T-helper 9 cell (primary cell): ENCODE results near the gene SCN4B.
"Not testable (repeated sequence)": the region's sequence is repeated elsewhere in the genome, so short reads cannot be mapped to it uniquely, and the experiment has no call there.

ENCODE experiments used
- DNase-seq: peaks from one replicate; pipeline ENCODE4 v3.0.0-alpha.2; 2020
- total RNA-seq, 2 donors: gene quantifications; one replicate each; lab custom pipeline; 2026; lab: John Stamatoyannopoulos, UW

Gene SCN4B, protein sequence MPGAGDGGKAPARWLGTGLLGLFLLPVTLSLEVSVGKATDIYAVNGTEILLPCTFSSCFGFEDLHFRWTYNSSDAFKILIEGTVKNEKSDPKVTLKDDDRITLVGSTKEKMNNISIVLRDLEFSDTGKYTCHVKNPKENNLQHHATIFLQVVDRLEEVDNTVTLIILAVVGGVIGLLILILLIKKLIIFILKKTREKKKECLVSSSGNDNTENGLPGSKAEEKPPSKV
- total RNA-seq = 0 to 0.07 reads per million in 2 donors

DNA sequence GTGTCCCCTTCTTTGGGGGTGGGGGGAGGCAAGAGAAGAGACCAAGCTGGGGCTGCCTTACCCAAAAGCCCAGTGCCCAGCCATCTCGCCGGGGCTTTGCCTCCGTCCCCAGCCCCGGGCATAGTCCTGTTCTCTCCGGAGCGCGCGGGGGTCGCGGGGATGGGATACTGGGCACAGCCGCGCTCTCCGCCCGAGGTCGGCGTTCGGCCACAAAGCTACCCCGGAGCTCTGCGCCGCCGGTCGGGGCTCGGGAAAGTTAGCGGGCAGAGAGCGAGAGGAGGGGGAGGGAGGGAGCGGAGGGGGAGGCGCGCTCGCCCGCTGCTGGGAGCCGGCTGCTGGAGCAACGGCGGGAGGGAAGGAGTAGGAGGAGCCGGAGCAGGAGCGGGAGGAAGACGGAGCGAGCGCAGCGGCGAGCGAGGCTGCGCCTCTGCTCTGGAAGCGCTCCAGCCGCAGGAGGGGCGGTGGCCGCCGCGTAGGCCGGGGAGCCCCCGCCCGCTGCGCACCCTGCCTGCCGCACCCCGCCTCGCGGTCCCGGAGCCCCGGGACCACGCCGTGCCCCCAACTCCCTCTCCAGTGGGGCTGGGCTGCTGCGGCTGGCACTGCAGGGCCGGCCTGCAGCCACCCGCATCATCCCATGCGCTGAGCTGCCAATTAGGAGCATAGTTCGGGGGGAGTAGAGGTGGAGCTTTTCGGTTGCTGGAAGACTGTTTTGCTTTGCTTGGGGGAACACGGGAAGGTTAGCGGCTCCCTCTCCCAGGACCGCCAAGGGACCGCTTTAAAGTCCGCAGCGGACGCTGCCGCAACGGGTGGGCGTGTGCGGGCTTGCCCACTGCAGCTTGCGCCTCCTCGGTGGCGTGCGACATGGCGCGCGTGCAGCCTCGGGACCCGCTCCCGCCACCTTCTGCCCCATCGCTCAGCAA, at the start of gene SCN4B:
SCN4B (minus strand) TSS at position 272 of the 920 bp plus-strand sequence; CDS start at position 122, 150 bp downstream.
- DNase-seq = no peak

DNA sequence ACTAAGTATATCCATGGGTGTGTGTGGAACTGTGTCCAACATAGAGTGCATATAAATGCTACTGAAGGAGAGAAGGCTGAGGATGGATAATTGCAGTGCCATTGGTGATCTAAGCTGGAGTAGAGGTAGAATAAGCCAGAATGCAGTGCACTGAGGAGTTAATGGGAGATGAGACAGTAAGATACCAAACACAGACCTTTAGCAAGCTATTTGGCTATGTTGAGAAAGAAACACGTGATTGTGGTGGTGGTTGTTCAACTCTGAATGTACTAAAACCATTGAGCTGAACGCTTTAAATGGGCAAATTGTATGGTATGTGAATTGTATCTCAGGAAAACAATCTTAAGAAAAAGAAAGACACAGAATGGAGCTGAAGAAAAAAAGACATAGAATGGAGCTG, 49.3 kb upstream of the SCN4B start:
- DNase-seq = no peak

DNA sequence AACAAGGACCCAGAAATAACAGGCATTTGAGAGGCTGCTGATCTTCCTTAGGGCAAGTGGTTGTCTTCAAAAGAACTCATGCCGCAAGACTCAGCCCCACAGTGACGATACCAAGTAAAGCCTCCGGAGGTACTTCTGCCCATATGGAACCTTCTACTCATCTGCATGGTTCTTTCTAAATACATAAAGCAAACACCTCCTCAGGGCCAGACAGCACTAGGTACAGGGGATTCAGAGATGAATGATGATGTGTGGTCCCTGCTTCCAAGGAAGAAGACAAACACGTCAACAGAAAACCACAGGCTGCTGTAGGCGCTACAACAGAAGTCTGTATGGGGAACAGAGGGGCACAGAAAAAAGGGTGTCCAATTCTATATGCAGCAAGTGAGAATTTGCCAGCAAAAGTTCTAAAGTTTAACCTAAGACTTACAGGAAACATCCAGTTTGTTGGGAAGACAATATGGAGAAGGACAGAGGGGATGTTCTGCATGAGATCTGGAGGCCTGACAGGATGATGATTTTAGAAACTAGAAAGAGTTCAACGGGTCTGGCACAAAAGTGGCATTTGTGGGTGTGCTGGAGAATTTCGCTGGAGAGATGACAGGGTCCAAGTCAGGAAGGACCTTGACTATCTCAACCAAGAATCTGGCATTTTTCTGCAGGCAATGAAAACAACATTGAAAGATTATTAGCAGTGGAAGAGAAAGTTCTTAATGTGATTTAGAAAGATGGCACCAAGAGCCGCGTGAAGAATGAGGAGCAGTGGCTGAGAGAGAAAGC, 48.5 kb upstream of the SCN4B start:
- DNase-seq = no peak

DNA sequence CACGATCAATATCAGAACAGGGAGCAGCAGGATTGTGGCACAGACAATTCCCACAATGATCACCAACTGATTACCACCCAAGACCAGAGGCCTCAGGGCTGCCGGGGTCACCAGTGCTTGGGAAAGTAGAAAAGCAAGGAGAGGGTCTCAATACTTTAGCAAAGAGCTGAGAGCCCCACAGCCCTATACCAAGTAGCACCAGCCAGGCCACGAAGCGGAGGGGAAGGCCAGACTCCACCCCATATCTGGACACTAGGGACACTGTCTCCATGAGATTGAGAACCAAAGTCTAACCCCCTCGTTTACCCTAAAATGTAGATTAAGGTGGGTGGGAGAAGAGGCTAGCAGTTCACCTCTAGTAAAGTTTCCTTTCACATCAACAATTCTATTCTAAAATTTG, 47.9 kb upstream of the SCN4B start:
- no peak for DNase-seq

DNA sequence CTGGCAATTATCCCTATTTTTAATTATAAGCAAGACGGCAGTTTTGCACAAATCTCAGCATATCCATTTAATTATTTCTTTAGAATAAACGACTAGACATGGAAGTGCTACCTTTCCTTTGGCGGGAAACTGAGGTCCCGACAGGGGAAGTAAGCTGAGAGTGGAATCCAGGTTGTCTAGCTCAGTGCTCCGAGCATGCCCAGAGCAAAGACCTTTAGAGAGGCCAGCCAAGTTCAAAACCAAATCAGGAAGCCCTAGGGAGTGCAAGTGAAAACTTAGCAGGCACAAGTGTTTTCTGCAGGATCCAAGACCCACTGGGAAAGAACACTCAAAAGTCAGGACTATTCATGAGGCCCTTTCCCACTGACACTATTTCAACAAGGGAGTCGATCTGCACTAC, 46.5 kb upstream of the SCN4B start:
- DNase-seq = no peak

DNA sequence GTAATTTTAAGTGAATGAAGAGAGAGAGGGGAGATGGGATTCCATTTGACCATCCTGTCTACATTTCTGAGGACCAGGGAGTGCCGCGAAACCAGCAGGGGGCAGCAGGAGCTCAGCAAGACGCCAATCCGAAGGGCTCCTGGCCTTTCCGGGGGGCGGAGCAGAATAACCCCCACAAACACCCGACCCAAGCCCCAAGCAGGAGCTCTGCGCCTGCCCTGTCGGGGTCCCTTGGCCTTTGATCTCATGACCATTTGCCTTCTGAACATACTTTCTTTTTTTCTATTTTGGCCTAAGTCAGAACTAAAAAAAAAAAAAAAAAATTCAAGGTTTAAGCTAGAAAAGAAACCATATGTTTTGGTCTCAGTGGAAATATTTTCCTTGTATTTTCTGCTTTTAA, 45.7 kb upstream of the SCN4B start:
- DNase-seq = peak; percentile 83

DNA sequence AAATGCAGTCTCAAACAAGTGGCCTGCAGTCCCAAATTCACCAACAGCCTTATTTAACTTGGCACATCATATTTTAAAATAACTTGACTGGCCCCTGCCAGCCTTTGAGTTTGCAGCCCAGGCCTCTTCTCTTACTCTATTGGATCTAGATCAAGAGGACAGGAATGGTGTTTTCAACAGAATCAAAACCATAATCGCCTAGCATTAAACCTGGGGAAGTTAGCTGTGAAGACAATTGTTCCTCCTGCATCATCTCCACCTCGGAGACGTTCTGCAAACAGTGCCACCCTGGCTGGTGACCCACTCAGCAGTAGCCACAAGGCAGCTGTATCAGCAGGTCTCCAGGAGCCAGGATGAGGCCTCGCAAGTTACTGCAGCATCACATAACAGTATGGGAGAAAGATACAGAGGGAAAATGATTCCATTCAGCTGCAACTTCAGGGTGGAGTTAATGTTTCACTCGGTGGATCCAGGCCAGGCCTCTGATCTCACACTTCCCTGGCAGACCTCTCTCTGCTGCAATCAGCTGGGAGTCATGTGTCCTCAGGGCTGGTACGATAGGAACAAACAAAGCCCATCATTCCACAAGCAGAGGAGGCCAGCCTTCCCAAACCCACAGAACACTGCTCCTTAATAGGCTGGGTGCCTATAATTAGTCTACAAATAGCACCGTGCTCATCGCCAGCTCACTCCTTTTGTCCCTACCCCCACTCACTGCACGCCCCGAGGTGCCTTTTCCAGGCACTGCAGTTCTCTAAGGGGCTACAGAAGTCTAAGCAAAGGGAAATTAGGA, 42.4 kb upstream of the SCN4B start:
- no peak for DNase-seq

DNA sequence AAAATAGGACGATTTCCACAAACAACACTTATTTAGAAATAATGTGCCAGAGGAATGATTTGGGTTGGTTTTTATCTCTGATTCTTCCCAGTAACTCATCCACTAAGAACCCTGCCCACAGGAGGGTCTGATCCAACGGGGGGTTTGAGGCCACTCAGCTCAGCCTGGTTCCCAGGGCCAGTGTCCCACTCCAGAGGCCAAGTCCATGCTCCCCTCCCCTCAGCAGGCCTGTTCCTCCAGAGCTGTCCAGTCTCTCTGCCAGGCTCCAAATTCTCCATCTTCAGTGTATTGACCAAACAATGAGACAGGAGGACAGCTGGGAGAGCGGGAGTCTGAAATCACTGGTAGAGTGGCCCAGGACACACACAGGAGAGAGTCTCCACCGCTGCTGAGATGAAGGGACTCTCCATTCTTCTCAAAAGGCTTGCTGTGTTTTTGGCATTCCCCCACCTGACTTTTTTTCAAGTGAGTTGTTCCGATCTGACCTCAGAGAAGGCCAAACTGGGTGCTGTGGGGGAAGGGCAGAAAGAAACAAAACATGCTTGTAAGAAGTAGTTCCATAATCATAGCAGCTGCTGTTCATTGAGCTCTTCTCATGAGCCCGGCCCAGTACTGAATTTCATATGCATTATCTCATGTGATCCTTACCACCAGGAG, 41.4 kb upstream of the SCN4B start:
- no peak for DNase-seq

DNA sequence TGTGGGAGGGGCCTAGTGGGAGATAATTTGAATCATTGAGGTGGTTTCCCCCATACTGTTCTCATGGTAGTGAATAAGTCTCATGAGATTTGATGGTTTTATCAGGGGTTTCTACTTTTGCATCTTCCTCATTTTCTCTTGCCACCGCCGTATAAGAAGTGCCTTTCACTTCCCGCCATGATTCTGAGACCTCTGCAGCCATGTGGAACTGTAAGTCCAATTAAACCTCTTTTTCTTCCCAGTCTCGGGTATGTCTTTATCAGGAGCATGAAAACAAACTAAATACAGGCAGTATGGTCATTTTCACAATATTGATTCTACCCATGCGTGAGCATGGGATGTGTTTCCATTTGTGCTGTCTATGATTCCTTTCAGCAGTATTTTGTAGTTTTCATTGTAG, 40.2 kb upstream of the SCN4B start:
- DNase-seq = not testable (repeated sequence)

DNA sequence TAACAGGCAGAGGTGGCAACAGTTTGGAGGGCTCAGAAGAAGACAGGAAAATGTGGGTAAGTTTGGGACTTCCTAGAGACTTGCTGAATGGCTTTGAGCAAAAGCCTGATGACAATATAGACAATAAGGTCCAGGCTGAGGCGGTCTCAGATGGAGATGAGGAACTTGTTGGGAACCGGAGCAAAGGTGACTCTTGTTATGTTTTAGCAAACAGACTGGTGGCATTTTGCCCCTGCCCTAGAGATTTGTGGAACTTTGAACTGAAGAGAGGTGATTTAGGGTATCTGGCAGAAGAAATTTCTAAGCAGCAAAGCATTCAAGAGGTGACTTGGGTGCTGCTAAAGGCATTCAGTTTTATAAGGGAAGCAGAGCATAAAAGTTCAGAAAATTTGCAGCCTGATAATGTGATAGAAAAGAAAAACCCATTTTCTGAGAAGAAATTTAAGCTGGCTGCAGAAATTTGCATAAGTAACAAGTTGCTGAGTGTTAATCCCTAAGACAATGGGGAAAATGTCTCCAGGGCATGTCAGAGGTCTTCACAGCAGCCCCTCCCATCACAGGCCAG, 38.4 kb upstream of the SCN4B start:
- DNase-seq = not testable (repeated sequence)

DNA sequence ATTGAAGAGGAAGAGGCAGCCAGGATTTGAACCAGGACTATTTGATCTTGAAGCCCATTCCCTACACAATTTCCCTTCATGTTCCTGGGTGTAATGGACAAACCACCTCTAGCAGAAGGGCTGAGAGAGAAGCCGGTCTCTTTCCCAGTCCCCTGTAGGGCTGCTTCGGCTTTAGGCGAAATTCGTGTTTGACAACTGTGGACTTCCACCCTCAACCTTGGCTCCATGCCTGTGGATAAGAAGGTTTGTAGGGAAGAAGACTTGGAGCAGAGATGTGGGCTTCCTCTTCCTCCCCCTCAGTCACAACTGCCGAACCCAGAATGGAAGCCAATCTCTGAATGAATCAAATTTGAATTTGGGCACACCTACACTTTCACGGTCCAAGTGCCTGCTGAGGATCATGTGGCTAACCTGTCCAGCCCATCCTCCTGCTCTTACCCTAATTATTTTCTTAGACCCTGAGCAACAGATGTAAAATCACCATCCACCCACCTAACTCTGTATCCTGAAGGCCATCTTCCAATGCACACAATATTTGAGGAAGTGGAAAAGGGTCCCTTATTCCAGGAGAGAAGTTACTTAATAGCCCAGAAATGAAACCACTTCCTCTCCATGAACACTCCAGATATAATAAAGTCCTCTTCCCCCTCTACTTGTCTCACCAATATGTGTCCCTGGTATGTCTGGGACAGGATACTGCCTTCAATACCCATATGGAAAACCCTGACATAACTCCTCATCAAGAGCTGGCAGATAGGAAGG, 33.9 kb upstream of the SCN4B start:
- DNase-seq = no peak

DNA sequence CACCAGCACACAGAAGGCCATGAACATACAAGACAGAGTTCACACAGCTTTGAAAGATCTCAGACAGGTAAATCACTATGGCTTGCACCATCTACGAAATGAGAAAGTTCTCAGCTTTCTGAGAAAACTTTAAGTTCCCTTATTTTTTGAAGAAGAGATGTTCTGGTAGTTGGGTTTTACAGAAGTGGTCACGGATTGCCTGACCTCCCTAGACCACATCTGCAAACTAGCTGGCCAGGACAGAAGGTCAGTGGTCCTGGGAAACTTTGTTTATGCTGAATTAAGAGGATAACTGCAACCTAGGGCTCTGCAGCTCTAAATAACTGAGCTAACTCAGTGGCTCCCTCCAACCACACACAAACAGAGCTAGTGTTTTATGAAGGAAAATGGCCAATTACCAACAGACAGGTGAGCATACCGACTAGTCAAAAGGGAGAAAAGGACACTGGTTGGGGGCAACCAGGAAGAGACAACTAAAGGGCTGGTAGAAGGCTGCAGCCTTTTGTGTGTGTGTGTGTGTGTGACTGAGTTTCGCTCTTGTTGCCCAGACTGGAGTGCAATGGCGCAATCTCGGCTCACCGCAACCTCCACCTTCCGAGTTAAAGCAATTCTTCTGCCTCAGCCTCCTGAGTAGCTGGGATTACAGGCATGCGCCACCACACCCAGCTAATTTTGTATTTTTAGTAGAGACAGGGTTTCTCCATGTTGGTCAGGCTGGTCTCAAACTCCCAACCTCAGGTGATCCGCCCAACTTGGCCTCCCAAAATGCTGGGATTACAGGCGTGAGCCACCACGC, 32.4 kb upstream of the SCN4B start:
- no peak for DNase-seq

DNA sequence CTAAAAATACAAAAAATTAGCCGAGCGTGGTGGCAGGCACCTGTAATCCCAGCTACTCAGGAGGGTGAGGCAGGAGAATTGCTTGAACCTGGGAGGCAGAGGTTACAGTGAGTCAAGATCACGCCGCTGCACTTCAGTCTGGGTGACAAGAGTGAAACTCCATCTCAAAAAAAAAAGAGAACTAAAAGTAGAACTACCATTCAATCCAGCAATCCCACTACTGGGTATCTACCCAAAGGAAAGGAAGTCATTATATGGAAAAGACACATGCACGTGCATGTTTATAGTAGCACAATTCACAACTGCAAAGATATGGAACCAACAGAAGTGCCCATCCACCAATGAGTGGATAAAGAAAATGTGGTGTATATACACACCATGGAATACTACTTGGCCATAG, 31.1 kb upstream of the SCN4B start:
- not testable (repeated sequence) for DNase-seq

DNA sequence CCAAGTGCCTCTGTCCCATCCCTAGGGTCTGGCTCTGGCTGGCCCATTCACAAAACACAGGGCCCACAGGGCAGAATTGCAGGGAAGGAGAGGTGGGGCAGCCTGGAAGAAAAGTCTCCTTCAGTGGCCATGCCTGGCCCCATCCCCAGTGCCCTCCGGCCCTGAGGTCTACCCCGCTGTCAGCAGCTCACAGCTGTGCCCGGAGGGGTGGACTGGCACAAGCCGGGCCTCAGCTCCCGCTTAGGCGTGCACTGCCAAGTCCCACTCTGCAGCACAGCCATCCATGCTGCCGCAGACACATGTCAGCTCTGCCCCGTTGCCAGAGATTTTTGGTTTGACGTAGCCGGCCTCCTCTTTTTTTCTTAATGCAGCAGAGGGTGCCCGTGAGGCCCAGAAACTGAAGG, 27.7 kb upstream of the SCN4B start:
- no peak for DNase-seq

DNA sequence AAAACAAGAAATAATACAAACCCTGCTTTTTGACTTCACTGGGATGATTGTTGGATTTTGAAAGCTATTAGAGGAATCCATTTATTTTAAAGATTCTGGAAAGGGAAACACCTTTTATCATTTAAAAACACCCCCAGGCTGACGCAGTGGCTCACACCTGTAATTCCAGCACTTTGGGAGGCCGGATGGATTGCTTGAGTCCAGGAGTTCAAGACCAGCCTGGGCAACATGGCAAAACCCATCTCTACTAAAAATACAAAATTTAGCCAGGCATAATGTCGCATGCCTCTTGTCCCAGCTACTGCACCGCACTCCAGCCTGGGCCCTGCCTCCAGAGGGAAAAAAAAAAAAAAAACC, 24.1 kb upstream of the SCN4B start:
- no peak for DNase-seq

DNA sequence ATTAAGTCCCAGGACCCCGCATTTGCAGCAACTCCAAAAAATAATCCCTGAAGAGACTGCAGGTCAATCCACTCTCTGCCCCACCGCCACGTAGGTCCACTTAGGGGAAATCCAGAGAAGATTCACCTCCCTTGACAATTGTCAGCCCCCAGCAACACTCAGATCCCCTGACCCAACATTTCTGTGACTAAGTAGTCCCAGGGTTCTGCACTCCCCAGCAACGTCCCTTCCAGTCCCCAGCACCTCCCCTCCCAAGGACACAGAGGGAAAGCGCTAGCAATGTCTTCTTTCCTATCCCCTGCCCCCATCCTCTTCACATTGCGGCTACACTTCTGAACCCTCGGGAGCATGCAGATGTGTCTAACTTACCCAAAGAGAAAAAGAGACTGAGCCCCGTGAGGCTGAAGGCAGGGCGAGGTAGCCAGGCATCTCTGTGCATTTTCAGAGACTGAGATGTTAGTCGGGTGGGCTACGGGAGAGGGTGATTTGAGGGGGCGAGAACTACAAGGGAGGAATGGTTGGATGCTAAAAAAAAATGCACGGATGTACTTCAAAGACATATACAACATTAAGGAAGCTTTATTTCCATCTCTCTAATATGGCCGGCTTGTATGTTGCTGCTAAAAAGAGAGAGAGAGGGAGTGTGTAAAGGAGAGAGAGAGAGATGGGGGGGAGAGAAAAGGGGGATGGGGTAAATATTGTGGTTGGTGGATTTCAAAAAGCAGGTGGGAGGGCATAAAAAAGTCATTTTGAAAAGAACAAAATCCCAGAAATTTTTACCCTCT, 23.6 kb upstream of the SCN4B start, which contains the start of gene SCN2B:
SCN2B (minus strand) TSS at position 647 of the 785 bp plus-strand sequence; CDS start at position 439, 208 bp downstream.
- no peak for DNase-seq

DNA sequence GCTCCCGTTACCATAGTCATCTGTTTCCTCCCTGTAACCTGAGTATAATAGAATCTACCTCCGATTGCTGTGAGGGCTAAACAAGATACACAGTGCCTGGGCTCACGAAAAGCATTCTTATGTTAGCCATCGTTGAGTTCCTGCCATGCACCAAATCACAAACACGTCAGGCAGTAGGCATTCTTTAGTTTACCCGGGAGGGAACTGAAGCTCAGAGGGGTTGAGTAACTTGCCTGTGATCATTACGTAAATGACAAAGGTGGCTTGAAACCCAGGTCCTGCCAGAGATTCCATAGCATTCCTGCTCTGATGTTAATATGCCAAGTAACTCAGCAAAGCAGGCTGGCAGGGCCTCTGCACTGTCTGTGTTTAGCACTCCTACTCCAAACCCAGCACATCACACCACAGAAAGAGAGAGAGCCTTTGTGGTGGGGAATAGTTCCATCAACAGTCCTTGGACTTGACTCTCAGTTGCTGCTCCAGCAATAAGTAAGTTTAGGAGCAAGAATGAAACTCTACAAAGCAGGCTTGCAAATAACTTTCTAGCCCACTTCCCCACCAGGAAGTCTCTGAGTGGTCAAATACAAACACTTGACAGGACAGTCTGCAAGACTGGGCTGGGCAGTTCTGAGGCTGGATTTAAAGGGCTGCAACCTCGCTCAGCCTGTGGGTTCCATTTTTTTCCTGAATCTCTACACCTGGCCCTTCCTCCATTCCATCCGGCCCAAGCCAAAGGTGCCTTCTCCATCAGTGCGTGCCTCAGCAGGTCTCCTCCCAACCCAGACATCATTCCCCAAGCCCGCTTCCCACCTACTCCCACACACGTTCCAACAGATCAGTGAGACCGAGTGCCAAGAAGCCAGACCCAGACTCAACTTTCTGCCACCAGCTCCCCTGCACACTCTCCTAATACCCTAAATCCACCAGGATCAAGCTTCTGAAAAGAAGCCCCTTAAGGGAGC, 22.7 kb upstream of the SCN4B start:
- no peak for DNase-seq
